Esophagus squamous epithelium (tissue), 4 donors: ENCODE measurements around the gene TMEFF2.

Experiments used
- POLR2A ChIP-seq, 4 donors: fragments of 450-650 bp; IDR thresholded peaks; one replicate each; pipeline ENCODE4 v1.6.1; 2017; ENCODE audit warnings: antibody characterized with exemption in 4 of 4, mild to moderate bottlenecking in 4 of 4, moderate library complexity in 3 of 4
- TF ChIP-seq, protein P1 (sequence below), 6 experiments: fragments of 450-650 bp in 4 of 6; fragments of 200-600 bp in 2 of 6; sonication (generic) in 2 of 6; IDR thresholded peaks; one replicate each; pipeline ENCODE4 v1.5.1; 2016 to 2019; ENCODE audit warnings: antibody characterized with exemption in 6 of 6, mild to moderate bottlenecking in 4 of 6, moderate library complexity in 4 of 6

DNA sequence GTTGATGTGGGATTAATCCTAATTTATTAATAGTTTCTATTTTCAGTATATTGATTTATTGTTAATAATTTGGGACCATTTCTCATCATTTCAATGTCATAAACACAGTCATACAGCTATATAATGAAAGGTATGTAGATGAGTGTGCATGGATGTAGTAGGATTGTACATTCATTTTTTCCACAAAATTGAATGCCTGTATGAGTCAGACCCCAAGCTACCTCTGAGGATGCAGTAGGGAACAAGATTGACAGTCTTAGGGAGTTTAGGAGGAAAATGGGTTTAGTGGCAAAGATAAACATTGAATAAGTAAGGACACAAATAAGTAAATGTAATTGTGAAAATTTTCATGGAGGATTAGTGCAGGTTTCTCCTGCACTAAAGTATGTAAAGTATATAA, 14.1 kb upstream of the TMEFF2 start:
- TF ChIP-seq, protein P1, sequence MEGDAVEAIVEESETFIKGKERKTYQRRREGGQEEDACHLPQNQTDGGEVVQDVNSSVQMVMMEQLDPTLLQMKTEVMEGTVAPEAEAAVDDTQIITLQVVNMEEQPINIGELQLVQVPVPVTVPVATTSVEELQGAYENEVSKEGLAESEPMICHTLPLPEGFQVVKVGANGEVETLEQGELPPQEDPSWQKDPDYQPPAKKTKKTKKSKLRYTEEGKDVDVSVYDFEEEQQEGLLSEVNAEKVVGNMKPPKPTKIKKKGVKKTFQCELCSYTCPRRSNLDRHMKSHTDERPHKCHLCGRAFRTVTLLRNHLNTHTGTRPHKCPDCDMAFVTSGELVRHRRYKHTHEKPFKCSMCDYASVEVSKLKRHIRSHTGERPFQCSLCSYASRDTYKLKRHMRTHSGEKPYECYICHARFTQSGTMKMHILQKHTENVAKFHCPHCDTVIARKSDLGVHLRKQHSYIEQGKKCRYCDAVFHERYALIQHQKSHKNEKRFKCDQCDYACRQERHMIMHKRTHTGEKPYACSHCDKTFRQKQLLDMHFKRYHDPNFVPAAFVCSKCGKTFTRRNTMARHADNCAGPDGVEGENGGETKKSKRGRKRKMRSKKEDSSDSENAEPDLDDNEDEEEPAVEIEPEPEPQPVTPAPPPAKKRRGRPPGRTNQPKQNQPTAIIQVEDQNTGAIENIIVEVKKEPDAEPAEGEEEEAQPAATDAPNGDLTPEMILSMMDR (IDR thresholded peaks at IDR 0.05), result no peak
- TF ChIP-seq POLR2A (IDR thresholded peaks at IDR 0.05), result no peak
